Endothelial cell of umbilical vein (primary cell): Measurements from ENCODE around the gene VSIR. TPM values are rescaled to one million over a fixed set of nuclear protein-coding genes. Genes with fewer than 3 reads are reported as not detected.

Source experiments
- BruUV-seq: library from RNA; stranded (reverse); fragments of 400-500 nt; replicated peaks from 2 replicates; lab custom pipeline; 2021; lab: Mats Ljungman, UMichigan
- CTCF ChIA-PET: fragments of 300-600, 350-600 bp; sonication (Branson Sonifier 250); formaldehyde crosslinking; loops from one replicate; lab custom pipeline; 2021; ENCODE audit warnings: antibody characterized with exemption, inconsistent platforms; lab: Charles Lee
- POLR2A ChIA-PET: fragments of 300-600, 350-600 bp; sonication (Branson Sonifier 250); formaldehyde crosslinking; loops from one replicate; lab custom pipeline; 2021; ENCODE audit warnings: antibody characterized with exemption, inconsistent platforms; lab: Charles Lee
- DNase-seq: peaks from one replicate; pipeline ENCODE4 v3.0.0-alpha.2; 2011; ENCODE audit warnings: low read depth, low spot score
- FAIRE-seq: peaks from 2 replicates; lab custom pipeline; 2011; peaks lifted over from hg19 to GRCh38; lab: Jason Lieb, UNC
- H2AFZ ChIP-seq: 2 replicates; pipeline ENCODE4 v1.6.0; 2012; ENCODE audit warnings: low read depth, low read length, control low read depth, inconsistent platforms
- H3K27ac ChIP-seq: 2 replicates; pipeline ENCODE4 v1.5.1; 2011; ENCODE audit warnings: low read depth, mild to moderate bottlenecking, control low read depth, low read length, moderate library complexity; ENCODE audit not compliant: insufficient read depth
- H3K27me3 ChIP-seq, 2 experiments: 2 replicates each; pipeline versions ENCODE4 v1.6.0 to v1.6.1; 2011; ENCODE audit warnings: low read length in 2 of 2, mixed read lengths in 1 of 2; ENCODE audit not compliant: control insufficient read depth in 2 of 2, insufficient read depth in 2 of 2
- H3K36me3 ChIP-seq, 2 experiments: 2 replicates in 1 of 2; 3 replicates in 1 of 2; pipeline ENCODE4 v1.5.1; 2011; ENCODE audit warnings: low read length in 2 of 2, mild to moderate bottlenecking in 1 of 2, moderate library complexity in 1 of 2; ENCODE audit not compliant: control insufficient read depth in 2 of 2, insufficient read depth in 2 of 2; ENCODE audit errors: extremely low read depth in 1 of 2
- H3K4me1 ChIP-seq: 3 replicates; pipeline ENCODE4 v1.5.1; 2011; ENCODE audit warnings: mild to moderate bottlenecking, low read length; ENCODE audit not compliant: control insufficient read depth, insufficient read depth; ENCODE audit errors: extremely low read depth
- H3K4me2 ChIP-seq: 2 replicates; pipeline ENCODE4 v1.6.1; 2011; ENCODE audit warnings: low read length, control low read depth, mixed read lengths; ENCODE audit not compliant: insufficient read depth
- H3K4me3 ChIP-seq, 3 experiments: fragments of 200-600 bp in 1 of 3; sonication (generic), shearing (Covaris generic) in 1 of 3; replicated peaks in 1 of 3; 2 replicates each; pipeline ENCODE4 v1.5.1; 2011 to 2016; ENCODE audit warnings: control low read depth in 3 of 3, low read length in 3 of 3, mild to moderate bottlenecking in 2 of 3, inconsistent platforms in 1 of 3, low read depth in 1 of 3, moderate library complexity in 1 of 3; ENCODE audit not compliant: insufficient read depth in 1 of 3
- H3K79me2 ChIP-seq: 2 replicates; pipeline ENCODE4 v1.6.0; 2012; ENCODE audit warnings: low read length, inconsistent platforms; ENCODE audit not compliant: control insufficient read depth, insufficient read depth
- H3K9ac ChIP-seq: replicated peaks from 2 replicates; pipeline ENCODE3; 2011; ENCODE audit warnings: low read length, control low read depth; ENCODE audit not compliant: insufficient read depth; ENCODE audit errors: extremely low read depth
- H3K9me1 ChIP-seq: replicated peaks from 3 replicates; pipeline ENCODE4 v1.6.0; 2011; ENCODE audit warnings: mild to moderate bottlenecking, low read length; ENCODE audit not compliant: control insufficient read depth, insufficient read depth; ENCODE audit errors: extremely low read depth
- H3K9me3 ChIP-seq: replicated peaks from 2 replicates; pipeline ENCODE4 v1.5.1; 2012; ENCODE audit warnings: low read length, inconsistent platforms; ENCODE audit not compliant: control insufficient read depth, insufficient read depth
- H4K20me1 ChIP-seq: replicated peaks from 2 replicates; pipeline ENCODE3; 2011; ENCODE audit warnings: mild to moderate bottlenecking, low read length; ENCODE audit not compliant: control insufficient read depth, insufficient read depth; ENCODE audit errors: extremely low read depth
- CTCF ChIP-seq, 2 donors: IDR thresholded peaks; 1 replicate in 1 of 2; 2 replicates in 1 of 2; pipeline ENCODE4 v1.5.1; 2011; ENCODE audit warnings: low read length in 2 of 2, mild to moderate bottlenecking in 2 of 2, moderate library complexity in 2 of 2, control low read depth in 1 of 2, inconsistent platforms in 1 of 2, low read depth in 1 of 2; ENCODE audit not compliant: insufficient read depth in 1 of 2; ENCODE audit errors: extremely low read depth in 1 of 2
- EZH2 ChIP-seq: IDR thresholded peaks from 2 replicates; pipeline ENCODE4 v1.6.1; 2012; ENCODE audit warnings: borderline replicate concordance, low read depth, mild to moderate bottlenecking, moderate library complexity, low read length, inconsistent platforms; ENCODE audit not compliant: severe bottlenecking
- FOS ChIP-seq: IDR thresholded peaks from 2 replicates; pipeline ENCODE4 v1.6.1; 2011; ENCODE audit warnings: mild to moderate bottlenecking, low read length, moderate library complexity, borderline replicate concordance; ENCODE audit not compliant: insufficient read depth
- GATA2 ChIP-seq: IDR thresholded peaks from 2 replicates; pipeline ENCODE4 v1.7.0; 2011; ENCODE audit warnings: low read depth, mild to moderate bottlenecking, moderate library complexity, mixed read lengths, low read length; ENCODE audit not compliant: insufficient read length, insufficient read depth
- JUN ChIP-seq: IDR thresholded peaks from 2 replicates; pipeline ENCODE4 v1.6.1; 2011; ENCODE audit warnings: borderline replicate concordance, low read depth; ENCODE audit not compliant: insufficient read length, insufficient read depth
- MAX ChIP-seq: IDR thresholded peaks from 2 replicates; pipeline ENCODE4 v1.6.1; 2011; ENCODE audit not compliant: insufficient read depth, insufficient read length
- MYC ChIP-seq: IDR thresholded peaks from one replicate; pipeline ENCODE4 v1.6.1; 2011; ENCODE audit warnings: mild to moderate bottlenecking, low read depth, low read length
- POLR2A ChIP-seq: IDR thresholded peaks from 2 replicates; pipeline ENCODE4 v1.6.1; 2012; ENCODE audit warnings: low read depth, mild to moderate bottlenecking, control low read depth, low read length
- POLR2AphosphoS5 ChIP-seq: IDR thresholded peaks from 2 replicates; pipeline ENCODE4 v1.6.1; 2012; ENCODE audit warnings: low read depth, mild to moderate bottlenecking, control low read depth, low read length, moderate library complexity; ENCODE audit not compliant: insufficient read depth
- dilution Hi-C: fragments of 300-500 bp; cut with MboI; formaldehyde crosslinking; loops from one replicate; pipeline ENCODE4 v1.15.0; 2019; ENCODE audit warnings: low sequenced_read_pairs; ENCODE audit not compliant: extremely low pct_ligation_motif_present
- intact Hi-C: fragments of 100-400 bp; cut with micrococcal nuclease; formaldehyde crosslinking; loops from one replicate; pipeline ENCODE4 v1.10.0; 2022
- polyA plus RNA-seq, 4 experiments: library from polyadenylated mRNA; depleted of rRNA in 3 of 4; stranded (reverse) in 3 of 4; unstranded in 1 of 4; fragments of >200 nt; gene quantifications; 2 replicates each; pipeline versions ENCODE4 v1.2.1 to v1.2.3, GENCODE V29; 2011 to 2012; ENCODE audit warnings: missing spikeins in 1 of 4
- total RNA-seq: library from RNA; stranded (reverse); gene quantifications from 2 replicates; pipeline ENCODE4 v1.2.3, GENCODE V29; 2021

VSIR gene
- total and polyA plus RNA-seq, 2 donors (not counting 3 experiments of a cell fraction or from before 2014, with no cell fraction given), result 4.9 to 6.3 TPM

GRCh38 chr10:71723311-71723710, 50.0 kb downstream of the VSIR start:
- Histone ChIP-seq H3K79me2 (no peaks in the 10 kb centered on the region), H3K36me3 (no peaks in the 10 kb centered on the region), H3K9ac (no peak overlapping the region), H3K4me3 (no peak overlapping the region), H3K4me2 (no peak overlapping the region), H4K20me1 (no peaks in the 10 kb centered on the region), H2AFZ (no peak overlapping the region), H3K27me3 (peaks cover 0 to 2% of the 10 kb centered on the region in 2 experiments), H3K4me1 (peaks cover 3% of the 10 kb centered on the region), H3K9me1 (no peaks in the 10 kb centered on the region), H3K27ac (no peak overlapping the region), H3K9me3 (no peaks in the 10 kb centered on the region)
- intact Hi-C loops (loop anchor here (10.0 kb wide), 1 partner anchor 171 kb away; no protein-coding TSS in a partner anchor), dilution Hi-C loops (no loop called here)
- FAIRE-seq (no peak), DNase-seq (no peak)
- ChIA-PET POLR2A (no interaction called here), CTCF (interaction anchor here (0.9 to 1.6 kb wide), 2 partner anchors 16 to 89 kb away, joined by 3 to 4 read pairs; no protein-coding TSS in a partner anchor)
- no TSS peak for BruUV-seq
- TF ChIP-seq MYC, result no peak
- no peak for TF ChIP-seq MAX
- no peak for TF ChIP-seq FOS
- no peak for TF ChIP-seq EZH2
- no peak for TF ChIP-seq CTCF (IDR thresholded peaks at IDR 0.05; ENCODE audit: extremely low read depth in 1 of 2, insufficient read depth in 1 of 2, low read depth in 1 of 2, low read length in 2 of 2)
- TF ChIP-seq POLR2A, result no peak
- no peak for TF ChIP-seq GATA2
- TF ChIP-seq POLR2AphosphoS5, result no peak
- no peak for TF ChIP-seq JUN
